ENCODE results near the gene ACTR3.
A peak's percentile ranks its signal among the peaks of the same experiment; 100 is the strongest.

Gene ACTR3

GRCh38 chr2:113876503-113877387 is 13.1 kb upstream of the ACTR3 start:
- peak; percentile 14 for DNase-seq

GRCh38 chr2:113877711-113878598 is 11.9 kb upstream of the ACTR3 start:
- no peak for DNase-seq

GRCh38 chr2:113878743-113879142 is 11.1 kb upstream of the ACTR3 start:
- no peak for DNase-seq

GRCh38 chr2:113879457-113879856 is 10.4 kb upstream of the ACTR3 start:
- no peak for DNase-seq

- no peak for DNase-seq
These were observed 3.3 kb upstream of the ACTR3 start for GRCh38 chr2:113886479-113887008.

GRCh38 chr2:113887009-113887792 is 2.7 kb upstream of the ACTR3 start:
- DNase-seq: no peak

GRCh38 chr2:113888641-113889470 is 1.0 kb upstream of the ACTR3 start:
- DNase-seq: no peak

GRCh38 chr2:113890253-113891235 is 655 bp downstream of the ACTR3 start:
- no peak for DNase-seq

- no peak for DNase-seq
These were observed 1.5 kb downstream of the ACTR3 start for GRCh38 chr2:113891265-113891959.

GRCh38 chr2:113892004-113892710 is 2.3 kb downstream of the ACTR3 start:
- DNase-seq: no peak

GRCh38 chr2:113894156-113894743 is 4.4 kb downstream of the ACTR3 start:
- DNase-seq: no peak

GRCh38 chr2:113895301-113895700 is 5.4 kb downstream of the ACTR3 start:
- no peak for DNase-seq

GRCh38 chr2:113895819-113896563 is 6.1 kb downstream of the ACTR3 start:
- no peak for DNase-seq

GRCh38 chr2:113896791-113897190 is 6.9 kb downstream of the ACTR3 start:
- no peak for DNase-seq

GRCh38 chr2:113898081-113898480 is 8.2 kb downstream of the ACTR3 start:
- no peak for DNase-seq

GRCh38 chr2:113899166-113899565 is 9.3 kb downstream of the ACTR3 start:
- no peak for DNase-seq

GRCh38 chr2:113901943-113902342 is 12.1 kb downstream of the ACTR3 start:
- DNase-seq: no peak

GRCh38 chr2:113905886-113906285 is 16.0 kb downstream of the ACTR3 start:
- no peak for DNase-seq

All from NCI-H510A (cell line).